Embryonic facial prominence (tissue), 1 donor: Measurements from ENCODE around the gene KLHL28.

Source experiments
- DNase-seq: peaks from one replicate; pipeline ENCODE4 v3.0.0-alpha.2; 2016; ENCODE audit errors: extremely low spot score

Gene KLHL28

GRCh38 chr14:44961554-44962333 is at the start of gene KLHL28, which contains the start of gene TOGARAM1:
Gene KLHL28 (minus strand): TSS chr14:44961947. CDS start chr14:44945928, 16,019 bp downstream.
Gene TOGARAM1 (plus strand): TSS chr14:44962190. CDS start chr14:44962422, 232 bp downstream.
- DNase-seq, result peak; percentile 99

- DNase-seq, result no peak
Observed at GRCh38 chr14:45003924-45004323, 42.2 kb upstream of the KLHL28 start.

- DNase-seq, result no peak
Observed at GRCh38 chr14:44995770-44996294, 34.1 kb upstream of the KLHL28 start.

- no peak for DNase-seq
Observed at GRCh38 chr14:44995196-44995595, 33.4 kb upstream of the KLHL28 start.

- no peak for DNase-seq
Observed at GRCh38 chr14:44990533-44990932, 28.8 kb upstream of the KLHL28 start.

GRCh38 chr14:44989497-44990440 is 28.0 kb upstream of the KLHL28 start:
- DNase-seq, result no peak

- no peak for DNase-seq
Observed at GRCh38 chr14:44988694-44989093, 26.9 kb upstream of the KLHL28 start.

- no peak for DNase-seq
Observed at GRCh38 chr14:44982594-44982993, 20.8 kb upstream of the KLHL28 start.

GRCh38 chr14:44981198-44981597 is 19.5 kb upstream of the KLHL28 start:
- DNase-seq, result no peak

GRCh38 chr14:44979740-44980356 is 18.1 kb upstream of the KLHL28 start:
- no peak for DNase-seq

GRCh38 chr14:44979273-44979672 is 17.5 kb upstream of the KLHL28 start:
- no peak for DNase-seq

- no peak for DNase-seq
Observed at GRCh38 chr14:44971459-44971858, 9.7 kb upstream of the KLHL28 start.

- DNase-seq, result no peak
Observed at GRCh38 chr14:44970907-44971306, 9.2 kb upstream of the KLHL28 start.

GRCh38 chr14:44968714-44969113 is 7.0 kb upstream of the KLHL28 start:
- no peak for DNase-seq

- no peak for DNase-seq
Observed at GRCh38 chr14:44966601-44967336, 5.0 kb upstream of the KLHL28 start.

- no peak for DNase-seq
Observed at GRCh38 chr14:44963775-44964380, 2.1 kb upstream of the KLHL28 start.

- DNase-seq, result no peak
Observed at GRCh38 chr14:44963044-44963528, 1.3 kb upstream of the KLHL28 start.

GRCh38 chr14:44962334-44963043 is 742 bp upstream of the KLHL28 start:
- peak; percentile 27 for DNase-seq

- DNase-seq, result peak; percentile 46
Observed at GRCh38 chr14:44961151-44961553, 595 bp downstream of the KLHL28 start.

- no peak for DNase-seq
Observed at GRCh38 chr14:44960646-44961045, 1.1 kb downstream of the KLHL28 start.
